Endothelial cell of umbilical vein (primary cell): Measurements from ENCODE around the gene ENG. TPM values are rescaled to one million over a fixed set of nuclear protein-coding genes. Genes with fewer than 3 reads are reported as not detected.

Source experiments
- BruUV-seq: library from RNA; stranded (reverse); fragments of 400-500 nt; replicated peaks from 2 replicates; lab custom pipeline; 2021; lab: Mats Ljungman, UMichigan
- CTCF ChIA-PET: fragments of 300-600, 350-600 bp; sonication (Branson Sonifier 250); formaldehyde crosslinking; loops from one replicate; lab custom pipeline; 2021; ENCODE audit warnings: antibody characterized with exemption, inconsistent platforms; lab: Charles Lee
- POLR2A ChIA-PET: fragments of 300-600, 350-600 bp; sonication (Branson Sonifier 250); formaldehyde crosslinking; loops from one replicate; lab custom pipeline; 2021; ENCODE audit warnings: antibody characterized with exemption, inconsistent platforms; lab: Charles Lee
- DNase-seq: peaks from one replicate; pipeline ENCODE4 v3.0.0-alpha.2; 2011; ENCODE audit warnings: low read depth, low spot score
- FAIRE-seq: peaks from 2 replicates; lab custom pipeline; 2011; peaks lifted over from hg19 to GRCh38; lab: Jason Lieb, UNC
- H2AFZ ChIP-seq: 2 replicates; pipeline ENCODE4 v1.6.0; 2012; ENCODE audit warnings: low read depth, low read length, control low read depth, inconsistent platforms
- H3K27ac ChIP-seq: 2 replicates; pipeline ENCODE4 v1.5.1; 2011; ENCODE audit warnings: low read depth, mild to moderate bottlenecking, control low read depth, low read length, moderate library complexity; ENCODE audit not compliant: insufficient read depth
- H3K27me3 ChIP-seq, 2 experiments: 2 replicates each; pipeline versions ENCODE4 v1.6.0 to v1.6.1; 2011; ENCODE audit warnings: low read length in 2 of 2, mixed read lengths in 1 of 2; ENCODE audit not compliant: control insufficient read depth in 2 of 2, insufficient read depth in 2 of 2
- H3K36me3 ChIP-seq, 2 experiments: 2 replicates in 1 of 2; 3 replicates in 1 of 2; pipeline ENCODE4 v1.5.1; 2011; ENCODE audit warnings: low read length in 2 of 2, mild to moderate bottlenecking in 1 of 2, moderate library complexity in 1 of 2; ENCODE audit not compliant: control insufficient read depth in 2 of 2, insufficient read depth in 2 of 2; ENCODE audit errors: extremely low read depth in 1 of 2
- H3K4me1 ChIP-seq: 3 replicates; pipeline ENCODE4 v1.5.1; 2011; ENCODE audit warnings: mild to moderate bottlenecking, low read length; ENCODE audit not compliant: control insufficient read depth, insufficient read depth; ENCODE audit errors: extremely low read depth
- H3K4me2 ChIP-seq: 2 replicates; pipeline ENCODE4 v1.6.1; 2011; ENCODE audit warnings: low read length, control low read depth, mixed read lengths; ENCODE audit not compliant: insufficient read depth
- H3K4me3 ChIP-seq, 3 experiments: fragments of 200-600 bp in 1 of 3; sonication (generic), shearing (Covaris generic) in 1 of 3; replicated peaks in 1 of 3; 2 replicates each; pipeline ENCODE4 v1.5.1; 2011 to 2016; ENCODE audit warnings: control low read depth in 3 of 3, low read length in 3 of 3, mild to moderate bottlenecking in 2 of 3, inconsistent platforms in 1 of 3, low read depth in 1 of 3, moderate library complexity in 1 of 3; ENCODE audit not compliant: insufficient read depth in 1 of 3
- H3K79me2 ChIP-seq: 2 replicates; pipeline ENCODE4 v1.6.0; 2012; ENCODE audit warnings: low read length, inconsistent platforms; ENCODE audit not compliant: control insufficient read depth, insufficient read depth
- H3K9ac ChIP-seq: replicated peaks from 2 replicates; pipeline ENCODE3; 2011; ENCODE audit warnings: low read length, control low read depth; ENCODE audit not compliant: insufficient read depth; ENCODE audit errors: extremely low read depth
- H3K9me1 ChIP-seq: replicated peaks from 3 replicates; pipeline ENCODE4 v1.6.0; 2011; ENCODE audit warnings: mild to moderate bottlenecking, low read length; ENCODE audit not compliant: control insufficient read depth, insufficient read depth; ENCODE audit errors: extremely low read depth
- H3K9me3 ChIP-seq: replicated peaks from 2 replicates; pipeline ENCODE4 v1.5.1; 2012; ENCODE audit warnings: low read length, inconsistent platforms; ENCODE audit not compliant: control insufficient read depth, insufficient read depth
- H4K20me1 ChIP-seq: replicated peaks from 2 replicates; pipeline ENCODE3; 2011; ENCODE audit warnings: mild to moderate bottlenecking, low read length; ENCODE audit not compliant: control insufficient read depth, insufficient read depth; ENCODE audit errors: extremely low read depth
- CTCF ChIP-seq, 2 donors: IDR thresholded peaks; 1 replicate in 1 of 2; 2 replicates in 1 of 2; pipeline ENCODE4 v1.5.1; 2011; ENCODE audit warnings: low read length in 2 of 2, mild to moderate bottlenecking in 2 of 2, moderate library complexity in 2 of 2, control low read depth in 1 of 2, inconsistent platforms in 1 of 2, low read depth in 1 of 2; ENCODE audit not compliant: insufficient read depth in 1 of 2; ENCODE audit errors: extremely low read depth in 1 of 2
- EZH2 ChIP-seq: IDR thresholded peaks from 2 replicates; pipeline ENCODE4 v1.6.1; 2012; ENCODE audit warnings: borderline replicate concordance, low read depth, mild to moderate bottlenecking, moderate library complexity, low read length, inconsistent platforms; ENCODE audit not compliant: severe bottlenecking
- FOS ChIP-seq: IDR thresholded peaks from 2 replicates; pipeline ENCODE4 v1.6.1; 2011; ENCODE audit warnings: mild to moderate bottlenecking, low read length, moderate library complexity, borderline replicate concordance; ENCODE audit not compliant: insufficient read depth
- GATA2 ChIP-seq: IDR thresholded peaks from 2 replicates; pipeline ENCODE4 v1.7.0; 2011; ENCODE audit warnings: low read depth, mild to moderate bottlenecking, moderate library complexity, mixed read lengths, low read length; ENCODE audit not compliant: insufficient read length, insufficient read depth
- JUN ChIP-seq: IDR thresholded peaks from 2 replicates; pipeline ENCODE4 v1.6.1; 2011; ENCODE audit warnings: borderline replicate concordance, low read depth; ENCODE audit not compliant: insufficient read length, insufficient read depth
- MAX ChIP-seq: IDR thresholded peaks from 2 replicates; pipeline ENCODE4 v1.6.1; 2011; ENCODE audit not compliant: insufficient read depth, insufficient read length
- MYC ChIP-seq: IDR thresholded peaks from one replicate; pipeline ENCODE4 v1.6.1; 2011; ENCODE audit warnings: mild to moderate bottlenecking, low read depth, low read length
- POLR2A ChIP-seq: IDR thresholded peaks from 2 replicates; pipeline ENCODE4 v1.6.1; 2012; ENCODE audit warnings: low read depth, mild to moderate bottlenecking, control low read depth, low read length
- POLR2AphosphoS5 ChIP-seq: IDR thresholded peaks from 2 replicates; pipeline ENCODE4 v1.6.1; 2012; ENCODE audit warnings: low read depth, mild to moderate bottlenecking, control low read depth, low read length, moderate library complexity; ENCODE audit not compliant: insufficient read depth
- dilution Hi-C: fragments of 300-500 bp; cut with MboI; formaldehyde crosslinking; loops from one replicate; pipeline ENCODE4 v1.15.0; 2019; ENCODE audit warnings: low sequenced_read_pairs; ENCODE audit not compliant: extremely low pct_ligation_motif_present
- intact Hi-C: fragments of 100-400 bp; cut with micrococcal nuclease; formaldehyde crosslinking; loops from one replicate; pipeline ENCODE4 v1.10.0; 2022
- polyA plus RNA-seq, 4 experiments: library from polyadenylated mRNA; depleted of rRNA in 3 of 4; stranded (reverse) in 3 of 4; unstranded in 1 of 4; fragments of >200 nt; gene quantifications; 2 replicates each; pipeline versions ENCODE4 v1.2.1 to v1.2.3, GENCODE V29; 2011 to 2012; ENCODE audit warnings: missing spikeins in 1 of 4
- total RNA-seq: library from RNA; stranded (reverse); gene quantifications from 2 replicates; pipeline ENCODE4 v1.2.3, GENCODE V29; 2021

ENG gene
- total and polyA plus RNA-seq, 2 donors (not counting 3 experiments of a cell fraction or from before 2014, with no cell fraction given) = 338 to 728 TPM

GRCh38 chr9:127813686-127814226 is 40.7 kb downstream of the ENG start:
- dilution Hi-C loops = no loop called here
- H3K36me3 ChIP-seq = peaks cover 19 to 56% of the 10 kb centered on the region in 2 experiments

GRCh38 chr9:127812936-127813675 is 41.4 kb downstream of the ENG start:
- Histone ChIP-seq H4K20me1 (no peaks in the 10 kb centered on the region), H3K27me3 (no peaks in the 10 kb centered on the region), H2AFZ (no peak overlapping the region), H3K4me2 (no peak overlapping the region), H3K36me3 (peaks cover 18 to 52% of the 10 kb centered on the region in 2 experiments), H3K9me1 (no peaks in the 10 kb centered on the region), H3K4me3 (no peak overlapping the region), H3K79me2 (no peaks in the 10 kb centered on the region), H3K27ac (no peak overlapping the region), H3K9me3 (no peaks in the 10 kb centered on the region), H3K9ac (no peak overlapping the region), H3K4me1 (peaks cover 10% of the 10 kb centered on the region)
- POLR2A ChIA-PET = no interaction called here
- intact Hi-C loops (no loop called here), dilution Hi-C loops (no loop called here)
- CTCF ChIA-PET = interaction anchor here (0.8 to 8.4 kb wide), 2 partner anchors 12 to 57 kb away, joined by 5 to 76 read pairs; no protein-coding TSS in a partner anchor
- no peak for DNase-seq
- FAIRE-seq = no peak
- BruUV-seq = no TSS peak
- TF ChIP-seq FOS = no peak
- TF ChIP-seq POLR2A = peak; percentile 50
- TF ChIP-seq EZH2 = no peak
- TF ChIP-seq MAX = no peak
- no peak for TF ChIP-seq GATA2
- TF ChIP-seq POLR2AphosphoS5 = peak; percentile 17
- no peak for TF ChIP-seq JUN
- no peak for TF ChIP-seq CTCF (IDR thresholded peaks at IDR 0.05; ENCODE audit: extremely low read depth in 1 of 2, insufficient read depth in 1 of 2, low read depth in 1 of 2, low read length in 2 of 2)
- no peak for TF ChIP-seq MYC

More at GRCh38 chr9:127813686-127814226, 40.7 kb downstream of the ENG start:
- ChIA-PET CTCF (interaction anchor here (0.6 to 8.4 kb wide), 3 partner anchors 11 to 56 kb away, joined by 3 to 76 read pairs (median 5); no protein-coding TSS in a partner anchor), POLR2A (no interaction called here)
- FAIRE-seq (peak; percentile 62), DNase-seq (peak; percentile 68)
- peaks cover 10% of the 10 kb centered on the region for H3K4me1 ChIP-seq
- H3K9me3 ChIP-seq = no peaks in the 10 kb centered on the region
- no peak overlapping the region for H3K4me3 ChIP-seq
- no peaks in the 10 kb centered on the region for H3K79me2 ChIP-seq
- no peaks in the 10 kb centered on the region for H3K9me1 ChIP-seq
- intact Hi-C loops = no loop called here
- no peak overlapping the region for H3K9ac ChIP-seq
- TSS peak; percentile 50 for BruUV-seq
- H2AFZ ChIP-seq = no peak overlapping the region
- no peak for TF ChIP-seq POLR2A
- TF ChIP-seq EZH2 = no peak
- TF ChIP-seq MAX = peak; percentile 43
- H3K4me2 ChIP-seq = no peak overlapping the region
- H4K20me1 ChIP-seq = no peaks in the 10 kb centered on the region
- H3K27ac ChIP-seq = no peak overlapping the region
- H3K27me3 ChIP-seq = no peaks in the 10 kb centered on the region
